Osteoblast (primary cell): ENCODE data around the gene ZWILCH. TPM values are rescaled to one million over a fixed set of nuclear protein-coding genes. Genes with fewer than 3 reads are reported as not detected.
A peak's percentile ranks its signal among the peaks of the same experiment; 100 is the strongest.
"Not testable (repeated sequence)": the region's sequence is repeated elsewhere in the genome, so short reads cannot be mapped to it uniquely, and the experiment has no call there.

Experiments used
- DNase-seq: peaks from one replicate; pipeline ENCODE4 v3.0.0; 2011; ENCODE audit warnings: low spot score, mixed read lengths; ENCODE audit not compliant: insufficient read length; ENCODE audit errors: missing footprints
- H2AFZ ChIP-seq: 2 replicates; pipeline ENCODE4 v1.6.0; 2011; ENCODE audit warnings: mild to moderate bottlenecking, low read length
- H3K27ac ChIP-seq: 2 replicates; pipeline ENCODE4 v1.5.1; 2011; ENCODE audit warnings: mild to moderate bottlenecking, low read depth, low read length, moderate library complexity
- H3K27me3 ChIP-seq: 2 replicates; pipeline ENCODE4 v1.6.0; 2012; ENCODE audit warnings: mild to moderate bottlenecking, control low read depth, inconsistent platforms, low read length, moderate library complexity; ENCODE audit not compliant: insufficient read depth
- H3K36me3 ChIP-seq: 2 replicates; pipeline ENCODE4 v1.5.1; 2011; ENCODE audit warnings: mild to moderate bottlenecking, low read length, control low read depth, moderate library complexity; ENCODE audit not compliant: insufficient read depth
- H3K4me1 ChIP-seq: 2 replicates; pipeline ENCODE4 v1.5.1; 2011; ENCODE audit warnings: mild to moderate bottlenecking, low read length, control low read depth, moderate library complexity; ENCODE audit not compliant: insufficient read depth
- H3K4me2 ChIP-seq: 2 replicates; pipeline ENCODE4 v1.6.0; 2011; ENCODE audit warnings: mild to moderate bottlenecking, low read length; ENCODE audit not compliant: insufficient read depth
- H3K4me3 ChIP-seq: fragments of 200-600 bp; sonication (generic); 3 replicates; pipeline ENCODE4 v1.5.1; 2012; ENCODE audit warnings: mild to moderate bottlenecking, low read length, inconsistent platforms; ENCODE audit not compliant: insufficient read depth
- H3K79me2 ChIP-seq: 2 replicates; pipeline ENCODE4 v1.6.0; 2012; ENCODE audit warnings: mild to moderate bottlenecking, low read length, control low read depth, inconsistent platforms; ENCODE audit not compliant: insufficient read depth
- H3K9me3 ChIP-seq: 2 replicates; pipeline ENCODE4 v1.5.1; 2011; ENCODE audit warnings: low read depth, low read length, control low read depth
- H4K20me1 ChIP-seq: 2 replicates; pipeline ENCODE4 v1.6.0; 2012; ENCODE audit warnings: mild to moderate bottlenecking, low read length, control low read depth; ENCODE audit not compliant: insufficient read depth
- total RNA-seq: library from RNA; depleted of rRNA; stranded (reverse); fragments of >200 nt; gene quantifications from 2 replicates; pipeline ENCODE4 v1.2.3, GENCODE V29; 2012
- TF ChIP-seq, protein P1 (sequence below): IDR thresholded peaks from 2 replicates; pipeline ENCODE4 v1.5.1; 2011; ENCODE audit warnings: mild to moderate bottlenecking, low read depth, low read length, moderate library complexity; ENCODE audit errors: extremely low read depth

ZWILCH gene
- total RNA-seq, 1 donor: 8.7 TPM

DNA sequence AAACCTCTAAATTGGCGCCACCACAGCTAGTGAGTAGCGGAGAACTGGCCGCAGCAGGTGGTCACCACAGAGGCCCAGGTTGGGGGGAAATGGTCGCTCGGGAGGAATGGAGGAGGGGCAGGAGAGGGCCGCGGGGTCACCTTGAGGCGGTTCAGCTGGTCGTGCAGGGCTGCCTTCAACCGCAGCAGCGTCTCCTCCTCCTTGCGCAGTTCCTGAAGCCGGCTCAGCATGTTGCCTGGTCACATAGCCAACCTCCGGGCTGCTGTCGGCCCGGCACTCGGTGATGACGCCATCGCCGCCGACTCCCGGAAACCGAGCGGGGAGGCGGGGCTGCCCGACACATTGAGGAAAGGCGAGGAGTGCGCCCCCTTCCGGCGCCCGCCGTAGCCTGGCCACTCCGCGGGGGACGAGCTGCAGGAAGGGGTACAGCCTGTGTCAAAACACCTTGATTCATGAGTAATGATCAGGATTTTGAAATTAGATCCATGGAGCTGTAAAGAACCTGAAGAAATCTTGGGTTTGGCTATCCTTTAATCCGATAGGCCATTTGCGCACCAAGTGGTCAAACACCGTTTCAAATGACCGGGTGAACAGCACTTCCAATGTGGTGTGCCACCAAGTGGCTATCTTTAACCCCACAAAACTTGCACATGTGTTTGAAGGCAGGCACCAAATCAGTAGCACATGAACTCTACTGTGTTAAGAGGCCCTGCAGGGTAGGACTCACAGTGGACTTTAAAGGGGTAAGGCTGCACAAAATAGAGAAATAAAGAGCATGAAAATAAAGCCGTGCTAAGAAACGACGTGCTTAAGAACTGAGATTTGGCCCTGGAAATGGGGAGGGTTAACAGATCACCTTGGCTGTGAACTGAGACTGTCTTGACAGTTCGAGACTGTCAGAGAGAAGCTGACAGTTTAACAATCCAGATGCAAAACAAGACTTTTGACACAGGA lies 7.3 kb upstream of the ZWILCH start, which contains the start of gene SNAPC5:
Gene SNAPC5, minus strand, starts transcription at position 261 of the 954 bp plus-strand sequence. Its CDS starts 31 bp downstream, at position 230.
- peak; percentile 96 for DNase-seq
- H3K4me2 ChIP-seq: peak within 1 kb of the TSS; percentile 98
- peak within 1 kb of the TSS; percentile 98 for H3K4me3 ChIP-seq
- TF ChIP-seq, protein P1, sequence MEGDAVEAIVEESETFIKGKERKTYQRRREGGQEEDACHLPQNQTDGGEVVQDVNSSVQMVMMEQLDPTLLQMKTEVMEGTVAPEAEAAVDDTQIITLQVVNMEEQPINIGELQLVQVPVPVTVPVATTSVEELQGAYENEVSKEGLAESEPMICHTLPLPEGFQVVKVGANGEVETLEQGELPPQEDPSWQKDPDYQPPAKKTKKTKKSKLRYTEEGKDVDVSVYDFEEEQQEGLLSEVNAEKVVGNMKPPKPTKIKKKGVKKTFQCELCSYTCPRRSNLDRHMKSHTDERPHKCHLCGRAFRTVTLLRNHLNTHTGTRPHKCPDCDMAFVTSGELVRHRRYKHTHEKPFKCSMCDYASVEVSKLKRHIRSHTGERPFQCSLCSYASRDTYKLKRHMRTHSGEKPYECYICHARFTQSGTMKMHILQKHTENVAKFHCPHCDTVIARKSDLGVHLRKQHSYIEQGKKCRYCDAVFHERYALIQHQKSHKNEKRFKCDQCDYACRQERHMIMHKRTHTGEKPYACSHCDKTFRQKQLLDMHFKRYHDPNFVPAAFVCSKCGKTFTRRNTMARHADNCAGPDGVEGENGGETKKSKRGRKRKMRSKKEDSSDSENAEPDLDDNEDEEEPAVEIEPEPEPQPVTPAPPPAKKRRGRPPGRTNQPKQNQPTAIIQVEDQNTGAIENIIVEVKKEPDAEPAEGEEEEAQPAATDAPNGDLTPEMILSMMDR: peak; percentile 97
- no peaks in the 10 kb centered on the region for H3K27me3 ChIP-seq
- H2AFZ ChIP-seq: peak within 1 kb of the TSS; percentile 69
- peak within 1 kb of the TSS; percentile 86 for H3K27ac ChIP-seq
- H4K20me1 ChIP-seq: peaks cover 31% of the 10 kb centered on the region
- peaks cover 19% of the 10 kb centered on the region for H3K4me1 ChIP-seq
- peaks cover 43% of the 10 kb centered on the region for H3K79me2 ChIP-seq
- peaks cover 80% of the 10 kb centered on the region for H3K36me3 ChIP-seq
- no peaks in the 10 kb centered on the region for H3K9me3 ChIP-seq

DNA sequence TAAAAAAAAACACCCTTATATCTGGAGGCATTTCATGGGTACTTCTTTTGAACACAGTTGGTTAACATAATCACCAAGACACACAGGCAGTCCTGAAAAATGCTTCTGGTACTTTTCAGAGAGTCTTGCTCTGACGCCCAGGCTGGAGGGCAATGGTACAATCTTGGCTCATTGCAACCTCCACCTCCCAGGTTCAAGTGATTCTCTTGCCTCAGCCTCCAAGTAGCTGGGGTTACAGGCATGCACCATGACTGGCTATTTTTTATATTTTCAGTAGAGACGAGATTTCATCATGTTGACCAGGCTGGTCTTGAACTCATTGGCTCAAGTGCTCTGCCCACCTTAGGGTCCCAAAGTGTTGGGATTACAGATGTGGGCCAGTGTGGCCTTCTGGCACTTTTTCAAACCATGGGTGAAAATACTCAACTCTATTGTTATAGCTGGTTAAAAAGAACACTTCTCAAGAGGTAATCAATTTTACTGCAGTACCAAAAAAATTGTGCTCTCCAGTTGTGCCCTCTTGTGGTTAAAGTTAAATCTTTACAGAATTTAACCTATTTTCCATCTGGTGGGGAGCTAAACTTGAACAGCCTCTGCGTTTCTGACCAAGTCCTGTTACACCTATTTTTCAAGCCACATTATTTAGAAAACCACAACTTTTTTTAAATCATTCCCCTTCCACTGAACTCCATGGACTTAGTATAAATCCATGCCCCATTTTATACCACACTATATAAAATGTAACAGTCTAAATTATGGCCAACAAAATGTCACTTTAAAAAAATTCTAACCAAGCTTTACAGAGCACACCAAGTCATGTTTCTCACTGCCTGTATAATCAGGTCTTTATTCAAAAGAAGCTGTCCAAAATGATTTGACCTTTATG lies 6.4 kb upstream of the ZWILCH start:
- TF ChIP-seq, protein P1: peak; percentile 43
- Histone ChIP-seq H3K4me3 (no peak overlapping the region), H3K36me3 (peaks cover 82% of the 10 kb centered on the region), H3K9me3 (no peaks in the 10 kb centered on the region), H2AFZ (no peak overlapping the region), H3K4me1 (peaks cover 28% of the 10 kb centered on the region), H3K79me2 (peaks cover 53% of the 10 kb centered on the region), H3K4me2 (no peak overlapping the region), H3K27ac (peak overlapping the region; percentile 19), H4K20me1 (peaks cover 41% of the 10 kb centered on the region), H3K27me3 (no peaks in the 10 kb centered on the region)
- DNase-seq: no peak

DNA sequence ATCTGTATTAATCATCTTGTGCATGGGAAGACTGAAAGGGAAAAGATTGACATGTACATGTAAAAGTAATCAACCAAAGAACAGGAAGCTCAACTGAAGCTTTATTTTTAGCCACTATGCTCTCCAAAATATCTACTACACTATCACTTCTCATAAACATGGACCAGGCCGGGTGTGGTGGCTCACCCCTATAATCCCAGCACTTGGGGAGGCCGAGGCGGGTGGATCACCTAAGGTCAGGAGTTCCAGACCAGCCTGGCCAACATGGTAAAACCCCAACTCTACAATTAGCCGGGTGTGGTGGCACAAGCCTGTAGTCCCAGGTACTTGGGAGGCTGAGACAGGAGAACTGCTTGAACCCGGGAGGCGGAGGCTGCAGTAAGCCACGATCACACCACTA lies 4.8 kb upstream of the ZWILCH start:
- Histone ChIP-seq H3K36me3 (peaks cover 68% of the 10 kb centered on the region), H3K4me1 (peaks cover 29% of the 10 kb centered on the region), H4K20me1 (peaks cover 45% of the 10 kb centered on the region), H3K79me2 (peaks cover 62% of the 10 kb centered on the region)
- not testable (repeated sequence) for H3K27me3 ChIP-seq, H3K27ac ChIP-seq, H3K9me3 ChIP-seq, H3K4me3 ChIP-seq, H2AFZ ChIP-seq, H3K4me2 ChIP-seq, DNase-seq

DNA sequence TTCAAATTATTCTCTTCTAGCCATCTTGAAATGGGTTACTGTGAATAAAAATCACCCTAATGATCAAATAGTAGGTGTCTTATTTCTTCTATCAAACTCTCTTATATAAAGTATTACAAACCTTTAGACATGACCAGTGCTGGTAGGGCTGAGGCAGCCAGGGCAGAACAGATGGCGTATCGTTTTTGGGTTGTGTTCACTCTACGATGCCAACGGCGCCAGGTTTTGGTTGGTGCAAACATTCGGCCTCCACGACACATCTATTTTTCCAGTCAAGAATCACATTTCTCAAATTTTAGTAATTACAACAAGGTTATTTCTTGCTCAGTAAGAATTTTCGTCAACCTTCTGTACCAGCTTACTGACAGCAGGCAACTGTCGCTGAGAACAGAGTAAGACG lies 2.6 kb upstream of the ZWILCH start:
- Histone ChIP-seq H4K20me1 (peaks cover 45% of the 10 kb centered on the region), H3K9me3 (no peaks in the 10 kb centered on the region), H3K27me3 (no peaks in the 10 kb centered on the region), H3K4me1 (peaks cover 24% of the 10 kb centered on the region), H3K36me3 (peaks cover 61% of the 10 kb centered on the region), H3K79me2 (peaks cover 61% of the 10 kb centered on the region), H2AFZ (no peak overlapping the region), H3K4me3 (peak overlapping the region; percentile 78), H3K4me2 (peak overlapping the region; percentile 93), H3K27ac (peak overlapping the region; percentile 92)
- no peak for DNase-seq
- TF ChIP-seq, protein P1: no peak

DNA sequence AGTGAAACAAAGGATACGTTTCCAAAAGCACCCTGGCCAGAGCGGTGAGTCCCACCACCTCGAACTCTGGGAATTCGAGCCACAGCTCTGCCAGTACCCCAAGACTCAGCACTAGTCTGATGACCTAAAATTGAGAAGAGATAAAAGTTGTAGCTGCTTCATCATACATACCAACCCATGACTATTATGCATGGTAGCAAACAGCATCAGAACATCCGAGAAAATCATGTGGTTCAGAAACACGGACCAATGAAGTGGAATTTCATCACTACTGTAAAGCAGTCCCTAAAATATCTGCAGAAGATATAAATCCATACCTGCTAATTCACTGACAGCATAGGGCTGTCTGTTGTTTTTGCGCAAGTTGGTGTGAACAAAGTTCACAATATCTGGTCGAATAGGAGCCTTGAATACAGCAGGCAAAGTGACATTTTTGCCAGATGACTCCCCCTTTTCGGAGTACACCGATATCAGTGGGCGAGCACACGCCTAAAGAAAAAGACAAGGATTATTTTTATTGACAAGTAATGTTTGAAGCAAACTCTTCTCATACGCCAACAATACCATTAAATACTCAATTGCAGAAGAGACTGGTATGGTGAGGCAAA lies 2.0 kb upstream of the ZWILCH start:
- Histone ChIP-seq H3K79me2 (peaks cover 67% of the 10 kb centered on the region), H3K4me1 (peaks cover 19% of the 10 kb centered on the region), H3K36me3 (peaks cover 57% of the 10 kb centered on the region), H3K4me2 (peak overlapping the region; percentile 93), H4K20me1 (peaks cover 41% of the 10 kb centered on the region), H3K4me3 (peak overlapping the region; percentile 78), H3K27ac (peak overlapping the region; percentile 92)
- not testable (repeated sequence) for H3K27me3 ChIP-seq, H2AFZ ChIP-seq, DNase-seq, H3K9me3 ChIP-seq
